Measurements from ENCODE around the gene XIRP1. TPM values are rescaled to one million over a fixed set of nuclear protein-coding genes. Genes with fewer than 3 reads are reported as not detected.

The XIRP1 gene
- total RNA-seq, 4 donors from 2014 or later: 1.3 TPM; not detected in 3

DNA sequence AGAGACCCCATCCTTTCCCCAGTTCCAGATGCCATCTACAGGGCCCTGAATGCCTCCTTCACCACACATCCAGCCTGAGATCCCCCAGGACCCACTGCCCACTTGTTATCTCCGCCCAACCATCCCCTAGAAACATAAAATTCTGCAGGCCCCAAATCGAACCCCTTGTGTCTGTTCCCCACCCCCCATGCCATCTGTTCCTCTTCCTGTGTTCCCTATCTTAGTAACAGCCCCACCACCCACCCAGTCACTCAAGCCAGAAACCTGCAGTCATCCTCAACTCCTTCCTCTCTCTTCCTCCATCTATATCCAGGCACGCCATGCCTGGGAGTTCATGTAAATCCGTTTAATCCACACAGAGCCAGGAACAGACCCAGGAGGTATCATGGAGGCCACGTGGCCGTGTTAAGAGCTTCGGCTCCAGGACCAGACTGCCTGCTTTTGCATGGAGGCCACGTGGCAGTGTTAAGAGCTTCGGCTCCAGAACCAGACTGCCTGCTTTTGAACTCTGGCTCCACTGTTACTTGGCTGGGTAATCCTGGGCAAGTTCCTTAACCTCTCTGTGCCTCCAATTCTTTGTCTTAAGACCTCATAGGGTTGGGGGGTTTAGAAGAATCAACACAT lies 43.8 kb downstream of the XIRP1 start:
- Histone ChIP-seq H3K4me1 (peaks cover 69 to 84% (median 74%) of the 10 kb centered on the region in 4 donors), H3K9me3 (no peaks in the 10 kb centered on the region), H3K27me3 (no peaks in the 10 kb centered on the region), H3K27ac (replicated peaks in 1 of 4) (peak overlapping the region; percentile 99 to 100 (median 100)), H3K36me3 (peaks cover 24 to 31% (median 30%) of the 10 kb centered on the region in 4 donors), H3K4me3 (peak overlapping the region; percentile 25 to 48 (median 29))
- TF ChIP-seq EP300 (IDR thresholded peaks at IDR 0.05) (no peak), POLR2A (IDR thresholded peaks at IDR 0.05; ENCODE audit: low read depth) (no peak), POLR2AphosphoS5 (IDR thresholded peaks at IDR 0.05) (no peak)
- TF ChIP-seq, protein P1, sequence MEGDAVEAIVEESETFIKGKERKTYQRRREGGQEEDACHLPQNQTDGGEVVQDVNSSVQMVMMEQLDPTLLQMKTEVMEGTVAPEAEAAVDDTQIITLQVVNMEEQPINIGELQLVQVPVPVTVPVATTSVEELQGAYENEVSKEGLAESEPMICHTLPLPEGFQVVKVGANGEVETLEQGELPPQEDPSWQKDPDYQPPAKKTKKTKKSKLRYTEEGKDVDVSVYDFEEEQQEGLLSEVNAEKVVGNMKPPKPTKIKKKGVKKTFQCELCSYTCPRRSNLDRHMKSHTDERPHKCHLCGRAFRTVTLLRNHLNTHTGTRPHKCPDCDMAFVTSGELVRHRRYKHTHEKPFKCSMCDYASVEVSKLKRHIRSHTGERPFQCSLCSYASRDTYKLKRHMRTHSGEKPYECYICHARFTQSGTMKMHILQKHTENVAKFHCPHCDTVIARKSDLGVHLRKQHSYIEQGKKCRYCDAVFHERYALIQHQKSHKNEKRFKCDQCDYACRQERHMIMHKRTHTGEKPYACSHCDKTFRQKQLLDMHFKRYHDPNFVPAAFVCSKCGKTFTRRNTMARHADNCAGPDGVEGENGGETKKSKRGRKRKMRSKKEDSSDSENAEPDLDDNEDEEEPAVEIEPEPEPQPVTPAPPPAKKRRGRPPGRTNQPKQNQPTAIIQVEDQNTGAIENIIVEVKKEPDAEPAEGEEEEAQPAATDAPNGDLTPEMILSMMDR (IDR thresholded peaks at IDR 0.05): no peak
- intact Hi-C loops (cut with DNase I): no loop called here
- 33% methylated on average over 7 of the region's 9 CpGs for WGBS
- DNase-seq (ENCODE audit: extremely low spot score): no peak

DNA sequence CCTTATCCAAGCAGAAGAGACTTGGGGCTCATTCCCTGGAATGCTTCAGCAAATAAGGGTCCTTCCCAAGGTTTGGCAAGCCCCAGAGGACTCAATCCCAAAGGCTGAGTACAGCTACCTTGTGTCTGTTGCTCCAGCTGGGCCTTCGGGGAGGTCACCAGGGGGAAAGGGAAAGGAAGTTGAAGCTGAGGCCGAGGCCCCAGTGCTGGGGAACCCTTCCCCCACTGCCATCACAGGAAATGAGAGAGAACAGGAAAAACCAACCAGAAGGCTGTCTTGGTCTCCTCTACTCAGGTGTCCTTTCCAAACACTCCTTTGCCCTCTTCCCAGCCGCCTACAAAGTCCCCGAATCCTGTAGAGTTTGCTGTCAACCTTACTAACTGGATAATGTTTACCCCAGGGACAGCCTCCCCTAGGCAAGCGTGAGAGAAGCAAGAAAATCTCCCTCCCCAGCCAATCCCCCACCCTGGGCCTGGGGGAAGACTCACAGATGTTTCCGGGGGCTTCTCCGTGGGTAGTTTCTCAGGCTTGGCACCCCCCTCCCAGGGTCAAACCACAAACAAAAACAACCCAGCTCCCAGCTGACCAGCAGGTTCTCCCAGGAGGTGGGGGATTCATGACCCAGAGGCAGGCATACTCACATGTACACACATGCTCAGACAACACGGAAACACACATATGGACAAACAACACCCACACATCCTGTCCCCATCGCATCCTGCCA lies 44.5 kb downstream of the XIRP1 start:
- peak in 1 of 2 donors; percentile 28 for TF ChIP-seq POLR2AphosphoS5 (IDR thresholded peaks at IDR 0.05)
- TF ChIP-seq, protein P1 (IDR thresholded peaks at IDR 0.05): no peak
- WGBS: 40% methylated on average over 7 of the region's 9 CpGs
- Histone ChIP-seq H3K9me3 (no peaks in the 10 kb centered on the region), H3K27ac (replicated peaks in 1 of 4) (peak overlapping the region; percentile 99 to 100 (median 100)), H3K4me3 (peak overlapping the region; percentile 25 to 48 (median 29)), H3K36me3 (peaks cover 30 to 38% (median 36%) of the 10 kb centered on the region in 4 donors), H3K4me1 (peaks cover 76 to 90% (median 81%) of the 10 kb centered on the region in 4 donors), H3K27me3 (no peaks in the 10 kb centered on the region)
- intact Hi-C loops (cut with DNase I): no loop called here
- no peak for DNase-seq (ENCODE audit: extremely low spot score)

DNA sequence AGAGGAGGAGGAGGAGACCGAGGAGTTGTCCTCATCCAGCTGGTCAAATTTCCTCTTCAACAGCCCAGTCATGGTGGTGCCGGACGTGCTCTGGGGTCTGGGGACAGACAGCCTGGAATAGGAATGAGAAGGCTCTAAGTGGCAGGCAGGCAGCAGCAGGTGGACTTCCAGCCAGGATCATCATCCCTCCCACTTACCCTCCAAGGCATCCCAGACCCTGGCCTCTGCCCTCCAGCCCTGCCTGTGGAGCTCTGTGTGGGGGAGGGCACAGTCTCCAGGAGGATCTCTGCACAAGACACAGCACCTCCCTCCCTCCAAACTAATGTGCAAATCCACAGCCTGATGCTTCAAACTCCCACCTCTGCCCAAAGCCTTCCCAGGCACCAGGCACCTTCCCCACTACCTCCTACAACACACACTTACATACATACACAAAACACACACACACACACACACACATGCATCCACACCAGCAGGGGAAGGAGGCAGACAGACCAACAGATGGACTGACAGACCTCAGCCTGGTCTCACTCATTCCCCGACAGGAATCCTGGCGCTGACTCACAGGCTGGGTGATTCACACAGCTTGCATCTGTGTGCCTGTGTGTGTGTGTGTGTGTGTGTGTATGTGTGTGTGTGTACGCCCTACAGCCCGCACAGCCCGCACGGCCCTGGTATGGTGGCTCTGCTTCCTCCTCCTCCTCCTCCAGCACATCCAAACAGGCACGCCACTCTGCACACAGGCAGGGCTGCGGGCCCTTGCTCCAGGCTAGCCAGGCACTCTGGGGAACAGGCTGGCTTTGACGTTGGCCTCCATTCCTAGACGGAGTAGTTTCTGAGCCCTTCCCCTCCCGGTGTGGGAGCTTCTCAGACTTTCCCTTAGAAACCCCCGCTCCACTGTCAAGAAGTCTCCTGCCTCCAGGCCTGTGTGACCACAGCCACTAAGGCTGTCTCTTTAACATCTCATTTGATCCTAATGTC lies 45.5 kb downstream of the XIRP1 start:
- no peak for DNase-seq (ENCODE audit: extremely low spot score)
- TF ChIP-seq POLR2AphosphoS5 (IDR thresholded peaks at IDR 0.05) (peak in 1 of 2 donors; percentile 80), POLR2A (IDR thresholded peaks at IDR 0.05; ENCODE audit: low read depth) (no peak)
- WGBS: 10% methylated on average over 13 of the region's 15 CpGs
- intact Hi-C loops (cut with DNase I): no loop called here
- Histone ChIP-seq H3K36me3 (peaks cover 35 to 48% (median 46%) of the 10 kb centered on the region in 4 donors), H3K4me1 (peaks cover 83 to 95% (median 88%) of the 10 kb centered on the region in 4 donors), H3K27me3 (no peaks in the 10 kb centered on the region), H3K9me3 (no peaks in the 10 kb centered on the region), H3K4me3 (peak overlapping the region; percentile 25 to 48 (median 29)), H3K27ac (replicated peaks in 1 of 4) (peak overlapping the region; percentile 99 to 100 (median 100))

DNA sequence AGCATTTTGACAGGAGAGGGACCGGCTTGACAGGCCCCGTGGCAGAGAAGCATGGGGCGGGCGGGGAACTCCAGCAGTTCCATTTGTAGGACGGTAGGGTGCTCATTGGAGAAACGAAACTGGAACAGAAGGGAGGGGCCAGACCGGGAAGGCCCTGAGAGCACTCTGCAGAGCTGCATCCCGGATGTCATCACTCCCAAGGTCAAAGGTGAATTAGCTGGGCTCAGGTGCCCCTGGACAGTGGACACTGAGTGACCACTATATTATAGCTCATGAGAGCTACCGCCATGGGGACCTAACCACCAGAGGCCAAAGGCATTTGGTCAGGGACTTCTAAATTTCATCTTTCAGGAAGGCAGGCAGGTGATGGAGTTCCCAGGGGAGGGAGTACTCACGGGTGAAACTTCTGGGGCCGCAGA lies 46.3 kb downstream of the XIRP1 start:
- 39% methylated on average over 11 of the region's 11 CpGs for WGBS
- Histone ChIP-seq H3K27ac (replicated peaks in 1 of 4) (peak overlapping the region; percentile 99 to 100 (median 100)), H3K27me3 (no peaks in the 10 kb centered on the region), H3K36me3 (peaks cover 35 to 56% (median 54%) of the 10 kb centered on the region in 4 donors), H3K9me3 (no peaks in the 10 kb centered on the region), H3K4me3 (no peak overlapping the region), H3K4me1 (peaks cover 83 to 95% (median 89%) of the 10 kb centered on the region in 4 donors)
- TF ChIP-seq, protein P1 (IDR thresholded peaks at IDR 0.05): peak in 2 of 3 experiments; percentile 14 to 45
- TF ChIP-seq POLR2A (IDR thresholded peaks at IDR 0.05; ENCODE audit: low read depth) (no peak), EP300 (IDR thresholded peaks at IDR 0.05) (no peak), POLR2AphosphoS5 (IDR thresholded peaks at IDR 0.05) (peak; percentile 21 to 42)
- no peak for DNase-seq (ENCODE audit: extremely low spot score)
- intact Hi-C loops (cut with DNase I): no loop called here
